ENCODE measurements around the gene USP40.

DNA sequence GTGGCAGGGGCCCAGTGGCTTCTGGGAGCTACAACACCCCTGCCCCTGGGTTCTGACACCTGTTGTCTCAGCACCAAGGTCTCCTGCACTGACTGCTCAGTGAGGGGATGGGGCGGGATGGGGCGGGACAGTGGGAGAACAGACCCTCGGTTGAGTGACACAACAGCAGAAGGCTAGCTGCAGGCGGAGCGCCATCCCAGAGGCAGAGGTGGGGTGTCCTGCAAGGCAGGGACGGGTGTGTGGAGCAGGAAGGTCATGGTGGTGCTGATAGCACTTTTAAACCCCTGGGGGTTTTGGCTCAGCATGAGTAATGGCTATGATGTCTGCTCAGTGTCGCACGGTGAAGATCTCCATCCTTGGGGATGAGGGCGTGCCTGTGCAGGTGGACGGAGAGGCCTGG, 107.2 kb downstream of the USP40 start:
- no peak for TF ChIP-seq EZH2phosphoT487 (IDR thresholded peaks at IDR 0.05; ENCODE audit: low read depth)
- TF ChIP-seq, protein P1, sequence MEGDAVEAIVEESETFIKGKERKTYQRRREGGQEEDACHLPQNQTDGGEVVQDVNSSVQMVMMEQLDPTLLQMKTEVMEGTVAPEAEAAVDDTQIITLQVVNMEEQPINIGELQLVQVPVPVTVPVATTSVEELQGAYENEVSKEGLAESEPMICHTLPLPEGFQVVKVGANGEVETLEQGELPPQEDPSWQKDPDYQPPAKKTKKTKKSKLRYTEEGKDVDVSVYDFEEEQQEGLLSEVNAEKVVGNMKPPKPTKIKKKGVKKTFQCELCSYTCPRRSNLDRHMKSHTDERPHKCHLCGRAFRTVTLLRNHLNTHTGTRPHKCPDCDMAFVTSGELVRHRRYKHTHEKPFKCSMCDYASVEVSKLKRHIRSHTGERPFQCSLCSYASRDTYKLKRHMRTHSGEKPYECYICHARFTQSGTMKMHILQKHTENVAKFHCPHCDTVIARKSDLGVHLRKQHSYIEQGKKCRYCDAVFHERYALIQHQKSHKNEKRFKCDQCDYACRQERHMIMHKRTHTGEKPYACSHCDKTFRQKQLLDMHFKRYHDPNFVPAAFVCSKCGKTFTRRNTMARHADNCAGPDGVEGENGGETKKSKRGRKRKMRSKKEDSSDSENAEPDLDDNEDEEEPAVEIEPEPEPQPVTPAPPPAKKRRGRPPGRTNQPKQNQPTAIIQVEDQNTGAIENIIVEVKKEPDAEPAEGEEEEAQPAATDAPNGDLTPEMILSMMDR (IDR thresholded peaks at IDR 0.05; ENCODE audit: low read depth, low read length) = no peak

All from OCI-LY3 (cell line).